Body of pancreas (tissue), 4 donors: ENCODE data around the gene IFI16. TPM values are rescaled to one million over a fixed set of nuclear protein-coding genes. Genes with fewer than 3 reads are reported as not detected.
"Not testable (repeated sequence)": the region's sequence is repeated elsewhere in the genome, so short reads cannot be mapped to it uniquely, and the experiment has no call there.

Source experiments
- ATAC-seq: fragments of 150-250 bp; one replicate; pipeline ENCODE4 v1.9.1; 2016
- DNase-seq, 4 donors: peaks; one replicate each; pipeline ENCODE4 v3.0.0-alpha.2; 2019
- H3K27ac ChIP-seq, 4 donors: fragments of 200-600 bp; sonication (generic); 1 replicate in 3 of 4; 2 replicates in 1 of 4; pipeline versions ENCODE4 v1.5.1 to v1.6.1; 2016 to 2019; ENCODE audit warnings: mild to moderate bottlenecking in 1 of 4, mixed read lengths in 1 of 4, moderate library complexity in 1 of 4
- H3K27me3 ChIP-seq, 2 donors: fragments of 200-600 bp; sonication (generic); one replicate each; pipeline ENCODE4 v1.6.0; 2016; ENCODE audit warnings: mild to moderate bottlenecking in 1 of 2
- H3K36me3 ChIP-seq, 2 donors: fragments of 200-600 bp; sonication (generic); replicated peaks in 1 of 2; 2 replicates each; pipeline ENCODE4 v1.5.1; 2016; ENCODE audit warnings: low read depth in 2 of 2; ENCODE audit not compliant: insufficient read depth in 1 of 2
- H3K4me1 ChIP-seq: fragments of 200-600 bp; sonication (generic); one replicate; pipeline ENCODE4 v1.6.0; 2016
- H3K4me3 ChIP-seq, 2 donors: fragments of 200-600 bp; sonication (generic); 1 replicate in 1 of 2; 2 replicates in 1 of 2; pipeline ENCODE4 v1.5.1; 2016 to 2019
- H3K9me3 ChIP-seq, 3 donors: fragments of 200-600 bp; sonication (generic); 1 replicate in 2 of 3; 2 replicates in 1 of 3; pipeline ENCODE4 v1.5.1; 2016
- CTCF ChIP-seq, 7 experiments: fragments of 450-650 bp in 4 of 7; fragments of 200-600 bp in 3 of 7; sonication (generic) in 3 of 7; IDR thresholded peaks; one replicate each; pipeline ENCODE4 v1.5.1; 2016 to 2019; ENCODE audit warnings: antibody characterized with exemption in 7 of 7
- POLR2A ChIP-seq, 3 donors: fragments of 450-650 bp; IDR thresholded peaks; one replicate each; pipeline ENCODE4 v1.6.1; 2016; ENCODE audit warnings: antibody characterized with exemption in 3 of 3, mild to moderate bottlenecking in 2 of 3
- WGBS, 2 donors: methylation state at CpG; one replicate each; pipeline ENCODE4 v1.1.5; 2017; 5-methylcytosine and 5-hydroxymethylcytosine counted together
- intact Hi-C: fragments of 100-400 bp; cut with DNase I; formaldehyde crosslinking; loops from one replicate; pipeline ENCODE4 v1.15.1; 2023
- total RNA-seq, 2 donors: library from RNA; depleted of rRNA; stranded (reverse); fragments of >200 nt; gene quantifications; one replicate each; pipeline ENCODE4 v1.1.0, GENCODE V29; 2016

The IFI16 gene
- total RNA-seq, 2 donors from 2014 or later = 10.9 to 11.2 TPM

DNA sequence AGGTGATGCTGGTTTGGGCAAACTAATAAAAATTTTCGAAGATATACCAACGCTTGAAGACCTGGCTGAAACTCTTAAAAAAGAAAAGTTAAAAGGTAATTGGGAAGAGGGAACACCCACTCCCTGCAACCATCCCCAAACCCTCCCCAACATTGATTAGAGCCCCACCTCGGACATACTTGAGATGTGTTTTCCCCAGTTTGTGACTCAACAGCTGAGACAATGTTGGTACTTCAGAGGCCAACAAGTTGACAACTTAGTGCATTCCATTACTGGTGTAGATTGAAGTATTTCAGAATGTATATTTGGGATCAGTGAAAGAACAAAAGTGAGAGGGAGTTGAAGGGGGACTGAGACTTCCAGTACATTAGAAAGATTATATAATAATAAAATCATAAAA, 5.1 kb downstream of the IFI16 start:
- no peak overlapping the region for H3K4me3 ChIP-seq
- no peaks in the 10 kb centered on the region for H3K4me1 ChIP-seq
- H3K9me3 ChIP-seq = no peaks in the 10 kb centered on the region
- WGBS, 2 donors = 43 to 51% methylated on average over 3 of the region's 3 CpGs
- no peak overlapping the region for H3K27ac ChIP-seq
- DNase-seq (no peak), ATAC-seq (no peak)
- no peaks in the 10 kb centered on the region for H3K36me3 ChIP-seq
- intact Hi-C loops = no loop called here
- no peaks in the 10 kb centered on the region for H3K27me3 ChIP-seq
- TF ChIP-seq CTCF (IDR thresholded peaks at IDR 0.05) (no peak), POLR2A (IDR thresholded peaks at IDR 0.05) (no peak)

- no peak overlapping the region for H3K4me3 ChIP-seq
- ATAC-seq = peak; percentile 45
- H3K4me1 ChIP-seq = no peaks in the 10 kb centered on the region
- intact Hi-C loops = no loop called here
- H3K27ac ChIP-seq = no peak overlapping the region
- no peak for TF ChIP-seq CTCF (IDR thresholded peaks at IDR 0.05)
- TF ChIP-seq POLR2A (IDR thresholded peaks at IDR 0.05) = no peak
- no peaks in the 10 kb centered on the region for H3K36me3 ChIP-seq
- H3K27me3 ChIP-seq = no peaks in the 10 kb centered on the region
- WGBS, 2 donors = 40 to 47% methylated on average over 4 of the region's 4 CpGs
- no peaks in the 10 kb centered on the region for H3K9me3 ChIP-seq
- DNase-seq = peak in 3 of 4 donors; percentile 24 to 75 (median 32)
These were observed 5.8 kb downstream of the IFI16 start for GRCh38 chr1:159015440-159015909.

DNA sequence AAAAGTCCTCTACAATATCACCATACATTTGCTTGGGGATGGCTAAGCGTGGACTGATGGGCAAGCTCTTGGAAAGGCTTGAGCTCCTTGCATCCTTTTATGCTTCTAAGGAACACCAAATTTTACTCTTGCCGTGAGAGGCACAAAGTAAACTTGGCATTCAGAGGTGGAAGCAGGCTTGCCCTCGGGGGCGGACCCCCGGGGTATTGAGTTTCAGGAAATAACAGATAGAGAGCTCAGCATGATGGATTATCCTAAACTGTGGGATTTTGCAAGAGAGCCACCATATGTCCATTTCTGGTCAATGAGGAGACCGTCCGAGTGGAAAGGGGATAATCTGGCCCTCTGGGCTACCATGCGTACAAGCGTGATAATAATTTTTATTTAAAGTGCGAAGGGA, 14.0 kb downstream of the IFI16 start:
- H3K4me1 ChIP-seq = no peaks in the 10 kb centered on the region
- H3K36me3 ChIP-seq = no peaks in the 10 kb centered on the region
- intact Hi-C loops = no loop called here
- H3K27ac ChIP-seq = no peak overlapping the region
- ATAC-seq = no peak
- no peak for DNase-seq
- no peak overlapping the region for H3K4me3 ChIP-seq
- 64 to 76% methylated on average over 10 of the region's 10 CpGs for WGBS, 2 donors
- no peaks in the 10 kb centered on the region for H3K27me3 ChIP-seq
- TF ChIP-seq CTCF (IDR thresholded peaks at IDR 0.05) (no peak), POLR2A (IDR thresholded peaks at IDR 0.05) (no peak)
- H3K9me3 ChIP-seq = no peaks in the 10 kb centered on the region

DNA sequence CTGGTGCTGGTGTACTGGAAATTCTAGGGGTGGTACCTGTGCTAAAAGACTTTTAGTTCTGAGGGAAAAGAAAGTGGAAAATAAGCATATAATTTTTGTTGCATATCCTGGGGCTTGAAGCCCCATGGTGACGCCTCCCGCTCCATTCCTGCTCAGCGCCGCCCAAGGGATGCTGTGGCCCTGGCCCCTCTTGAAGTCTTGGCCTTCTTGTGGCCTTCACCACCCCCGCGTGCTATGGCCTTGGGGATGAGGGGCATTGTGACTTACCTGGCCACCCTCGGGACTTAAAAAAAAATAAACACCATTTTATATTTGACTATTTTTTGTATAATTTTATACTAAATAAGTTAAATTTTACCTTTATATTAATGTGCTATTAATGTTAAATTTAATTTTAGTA, 15.3 kb downstream of the IFI16 start:
- Histone ChIP-seq H3K27me3 (no peaks in the 10 kb centered on the region), H3K9me3 (no peaks in the 10 kb centered on the region), H3K4me1 (no peaks in the 10 kb centered on the region), H3K4me3 (no peak overlapping the region), H3K27ac (no peak overlapping the region), H3K36me3 (no peaks in the 10 kb centered on the region)
- intact Hi-C loops = no loop called here
- 85% methylated on average over 7 of the region's 7 CpGs for WGBS, 2 donors
- DNase-seq (no peak), ATAC-seq (no peak)
- TF ChIP-seq POLR2A (IDR thresholded peaks at IDR 0.05) = no peak
- no peak for TF ChIP-seq CTCF (IDR thresholded peaks at IDR 0.05)

DNA sequence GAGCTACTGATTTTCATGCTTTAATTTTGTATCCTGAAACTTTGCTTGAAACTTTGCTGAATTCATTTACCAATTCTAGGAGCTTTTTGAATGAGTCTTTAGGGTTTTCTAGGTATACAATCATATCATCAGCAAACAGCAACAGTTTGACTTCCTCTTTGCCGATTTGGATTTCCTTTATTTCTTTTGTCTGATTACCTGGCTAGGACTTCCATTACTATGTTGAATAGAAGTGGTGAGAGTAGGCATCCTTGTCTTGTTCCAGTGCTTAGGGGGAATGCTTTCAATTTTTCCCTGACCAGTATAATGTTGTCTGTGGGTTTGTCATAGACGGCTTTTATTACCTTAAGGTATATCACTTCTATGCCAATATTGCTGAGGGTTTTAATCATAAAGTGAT, 17.1 kb downstream of the IFI16 start:
- H3K4me3 ChIP-seq, intact Hi-C loops, DNase-seq, H3K27me3 ChIP-seq, H3K9me3 ChIP-seq, H3K4me1 ChIP-seq, ATAC-seq, H3K36me3 ChIP-seq, H3K27ac ChIP-seq: not testable (repeated sequence)
- 68 to 72% methylated on average over 2 of the region's 2 CpGs for WGBS, 2 donors
